WTC11 (cell line): ENCODE data around the gene SATB1. TPM values are rescaled to one million over a fixed set of nuclear protein-coding genes. Genes with fewer than 3 reads are reported as not detected.

ENCODE experiments used
- ATAC-seq: fragments of 200-7000 bp; cut with Tn5 transposase; 2 replicates; pipeline ENCODE4 v1.10.0; 2021; ENCODE audit warnings: mild to moderate bottlenecking, moderate library complexity
- CTCF ChIA-PET: fragments of 300-600 bp; sonication (Branson Sonifier 250); formaldehyde crosslinking; loops from one replicate; lab custom pipeline; 2021; ENCODE audit warnings: antibody characterized with exemption; lab: Charles Lee
- POLR2A ChIA-PET: fragments of 350-600 bp; sonication (Branson Sonifier 250); formaldehyde crosslinking; loops from one replicate; lab custom pipeline; 2021; ENCODE audit warnings: antibody characterized with exemption; lab: Charles Lee
- DNase-seq: peaks from one replicate; pipeline ENCODE4 v3.0.0; 2021; ENCODE audit warnings: low spot score
- H3K27ac Mint-ChIP-seq: 2 replicates; pipeline ENCODE4 v1.8.0; 2021; ENCODE audit warnings: mixed read lengths
- H3K27me3 Mint-ChIP-seq: 2 replicates; pipeline ENCODE4 v1.8.0; 2021; ENCODE audit warnings: low read depth, mild to moderate bottlenecking, moderate library complexity, mixed read lengths
- H3K36me3 Mint-ChIP-seq: 2 replicates; pipeline ENCODE4 v1.8.0; 2021; ENCODE audit warnings: mixed read lengths
- H3K4me1 Mint-ChIP-seq: 2 replicates; pipeline ENCODE4 v1.8.0; 2022; ENCODE audit warnings: mixed read lengths
- H3K4me3 Mint-ChIP-seq: 2 replicates; pipeline ENCODE4 v1.8.0; 2021; ENCODE audit warnings: mild to moderate bottlenecking, moderate library complexity, mixed read lengths
- H3K9me3 Mint-ChIP-seq: 2 replicates; pipeline ENCODE4 v1.8.0; 2021; ENCODE audit warnings: mixed read lengths
- ATF1 ChIP-seq: sonication (generic); formaldehyde crosslinking; IDR thresholded peaks from 2 replicates; pipeline ENCODE4 v1.8.1; 2023; ENCODE audit warnings: mild to moderate bottlenecking, moderate library complexity, missing genetic modification reagents
- CREB1 ChIP-seq: sonication (generic); formaldehyde crosslinking; IDR thresholded peaks from 2 replicates; pipeline ENCODE4 v1.8.0; 2023; ENCODE audit warnings: mild to moderate bottlenecking, missing genetic modification reagents
- IRF2 ChIP-seq: sonication (generic); formaldehyde crosslinking; IDR thresholded peaks from 2 replicates; pipeline ENCODE4 v1.8.0; 2022; ENCODE audit warnings: low read depth, missing genetic modification reagents, borderline replicate concordance
- MXD4 ChIP-seq: fragments of 250-450 bp; sonication (Bioruptor Pico); IDR thresholded peaks from 2 replicates; pipeline ENCODE4 v1.8.0; 2021; ENCODE audit warnings: mild to moderate bottlenecking, moderate library complexity, borderline replicate concordance
- MYBL2 ChIP-seq: sonication (generic); formaldehyde crosslinking; IDR thresholded peaks from 2 replicates; pipeline ENCODE4 v1.8.1; 2023; ENCODE audit warnings: mild to moderate bottlenecking, moderate library complexity, missing genetic modification reagents
- NR1H2 ChIP-seq: sonication (generic); formaldehyde crosslinking; IDR thresholded peaks from 2 replicates; pipeline ENCODE4 v1.9.0; 2021; ENCODE audit warnings: mild to moderate bottlenecking, moderate library complexity, missing genetic modification reagents
- NR3C1 ChIP-seq: sonication (generic); formaldehyde crosslinking; conservative IDR thresholded peaks from 2 replicates; pipeline ENCODE4 v1.8.1; 2023; ENCODE audit warnings: low read depth, mild to moderate bottlenecking, missing genetic modification reagents
- RELA ChIP-seq: sonication (generic); formaldehyde crosslinking; IDR thresholded peaks from 2 replicates; pipeline ENCODE4 v1.8.1; 2022; ENCODE audit warnings: missing genetic modification reagents, mild to moderate bottlenecking, borderline replicate concordance
- RORB ChIP-seq: fragments of 250-450 bp; sonication (Bioruptor Pico); IDR thresholded peaks from 2 replicates; pipeline ENCODE4 v1.9.0; 2021; ENCODE audit warnings: mild to moderate bottlenecking
- ZNF396 ChIP-seq: fragments of 250-450 bp; sonication (Bioruptor Pico); IDR thresholded peaks from 2 replicates; pipeline ENCODE4 v1.8.0; 2021; ENCODE audit warnings: mild to moderate bottlenecking, moderate library complexity, borderline replicate concordance
- total RNA-seq: library from RNA; stranded (reverse); gene quantifications from 3 replicates; pipeline ENCODE4 v1.2.3, GENCODE V29; 2021
- TF ChIP-seq, protein P1 (sequence below): sonication (generic); formaldehyde crosslinking; IDR thresholded peaks from 2 replicates; pipeline ENCODE4 v1.8.1; 2023; ENCODE audit warnings: mild to moderate bottlenecking, missing genetic modification reagents, borderline replicate concordance
- TF ChIP-seq, protein P2 (sequence below): sonication (generic); formaldehyde crosslinking; IDR thresholded peaks from 2 replicates; pipeline ENCODE4 v1.8.0; 2022; ENCODE audit warnings: mild to moderate bottlenecking, missing genetic modification reagents
- TF ChIP-seq, protein P3 (sequence below): sonication (generic); formaldehyde crosslinking; IDR thresholded peaks from 2 replicates; pipeline ENCODE4 v1.8.1; 2022; ENCODE audit warnings: missing genetic modification reagents, borderline replicate concordance
- TF ChIP-seq, protein P4 (sequence below): fragments of 250-450 bp; sonication (Bioruptor Pico); IDR thresholded peaks from 2 replicates; pipeline ENCODE4 v1.9.0; 2021; ENCODE audit warnings: moderate library complexity, mild to moderate bottlenecking, inconsistent platforms, borderline replicate concordance
- TF ChIP-seq, protein P5 (sequence below): fragments of 250-450 bp; sonication (Bioruptor Pico); IDR thresholded peaks from 2 replicates; pipeline ENCODE4 v2.1.2; 2022; ENCODE audit warnings: mild to moderate bottlenecking, moderate library complexity
- TF ChIP-seq, protein P6 (sequence below): sonication (generic); formaldehyde crosslinking; IDR thresholded peaks from 2 replicates; pipeline ENCODE4 v1.8.1; 2023; ENCODE audit warnings: mild to moderate bottlenecking, moderate library complexity, missing genetic modification reagents

SATB1 gene
- total RNA-seq, 1 experiment from 2014 or later, result 36.2 TPM

DNA sequence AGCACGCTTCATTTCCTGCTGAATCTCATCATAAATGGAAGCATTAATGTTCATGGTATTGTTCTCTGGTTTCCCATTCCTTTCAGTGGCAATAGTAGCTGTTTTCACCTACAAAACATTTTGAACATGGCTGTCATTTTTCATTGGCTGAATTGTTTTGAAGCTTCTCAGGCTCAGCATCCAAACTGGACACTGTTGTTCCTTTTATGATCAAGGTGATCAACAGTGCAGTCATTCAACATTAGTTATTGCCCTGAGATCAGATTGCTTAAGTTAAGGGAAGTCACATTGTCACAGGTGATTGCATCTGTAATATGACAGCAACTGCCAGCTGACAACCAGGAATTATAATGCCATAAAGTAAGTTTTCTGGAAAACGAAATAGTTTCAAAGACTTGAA is 46.9 kb downstream of the SATB1 start (continued):
- TF ChIP-seq ATF1 (CRISPR knock-in tag), result no peak

DNA sequence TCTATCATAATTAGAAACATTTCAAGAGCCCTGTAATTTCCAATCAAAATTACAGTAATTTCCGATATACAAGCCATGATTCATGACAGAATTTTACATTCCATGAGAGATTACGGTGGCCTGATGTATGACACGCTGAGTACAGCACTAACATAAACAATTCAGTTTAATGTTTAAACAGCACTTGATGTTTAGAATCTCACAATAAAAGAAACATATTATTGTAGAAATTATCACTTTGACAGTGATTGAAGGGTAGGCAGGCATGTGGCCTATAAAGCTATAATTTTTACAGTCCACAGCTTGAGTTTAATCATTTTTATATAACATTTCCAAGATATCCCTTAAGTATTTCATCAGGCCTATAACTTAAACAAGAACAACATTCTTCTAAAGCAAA is 48.5 kb downstream of the SATB1 start:
- ChIA-PET POLR2A (no interaction called here), CTCF (no interaction called here)
- no peak for TF ChIP-seq NR1H2
- TF ChIP-seq, protein P1, sequence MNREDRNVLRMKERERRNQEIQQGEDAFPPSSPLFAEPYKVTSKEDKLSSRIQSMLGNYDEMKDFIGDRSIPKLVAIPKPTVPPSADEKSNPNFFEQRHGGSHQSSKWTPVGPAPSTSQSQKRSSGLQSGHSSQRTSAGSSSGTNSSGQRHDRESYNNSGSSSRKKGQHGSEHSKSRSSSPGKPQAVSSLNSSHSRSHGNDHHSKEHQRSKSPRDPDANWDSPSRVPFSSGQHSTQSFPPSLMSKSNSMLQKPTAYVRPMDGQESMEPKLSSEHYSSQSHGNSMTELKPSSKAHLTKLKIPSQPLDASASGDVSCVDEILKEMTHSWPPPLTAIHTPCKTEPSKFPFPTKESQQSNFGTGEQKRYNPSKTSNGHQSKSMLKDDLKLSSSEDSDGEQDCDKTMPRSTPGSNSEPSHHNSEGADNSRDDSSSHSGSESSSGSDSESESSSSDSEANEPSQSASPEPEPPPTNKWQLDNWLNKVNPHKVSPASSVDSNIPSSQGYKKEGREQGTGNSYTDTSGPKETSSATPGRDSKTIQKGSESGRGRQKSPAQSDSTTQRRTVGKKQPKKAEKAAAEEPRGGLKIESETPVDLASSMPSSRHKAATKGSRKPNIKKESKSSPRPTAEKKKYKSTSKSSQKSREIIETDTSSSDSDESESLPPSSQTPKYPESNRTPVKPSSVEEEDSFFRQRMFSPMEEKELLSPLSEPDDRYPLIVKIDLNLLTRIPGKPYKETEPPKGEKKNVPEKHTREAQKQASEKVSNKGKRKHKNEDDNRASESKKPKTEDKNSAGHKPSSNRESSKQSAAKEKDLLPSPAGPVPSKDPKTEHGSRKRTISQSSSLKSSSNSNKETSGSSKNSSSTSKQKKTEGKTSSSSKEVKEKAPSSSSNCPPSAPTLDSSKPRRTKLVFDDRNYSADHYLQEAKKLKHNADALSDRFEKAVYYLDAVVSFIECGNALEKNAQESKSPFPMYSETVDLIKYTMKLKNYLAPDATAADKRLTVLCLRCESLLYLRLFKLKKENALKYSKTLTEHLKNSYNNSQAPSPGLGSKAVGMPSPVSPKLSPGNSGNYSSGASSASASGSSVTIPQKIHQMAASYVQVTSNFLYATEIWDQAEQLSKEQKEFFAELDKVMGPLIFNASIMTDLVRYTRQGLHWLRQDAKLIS (CRISPR knock-in tag), result no peak
- no peak for TF ChIP-seq CREB1
- no peak for TF ChIP-seq RORB
- no peak for TF ChIP-seq ZNF396 (CRISPR knock-in tag)
- TF ChIP-seq MYBL2 (CRISPR knock-in tag), result no peak
- TF ChIP-seq, protein P2, sequence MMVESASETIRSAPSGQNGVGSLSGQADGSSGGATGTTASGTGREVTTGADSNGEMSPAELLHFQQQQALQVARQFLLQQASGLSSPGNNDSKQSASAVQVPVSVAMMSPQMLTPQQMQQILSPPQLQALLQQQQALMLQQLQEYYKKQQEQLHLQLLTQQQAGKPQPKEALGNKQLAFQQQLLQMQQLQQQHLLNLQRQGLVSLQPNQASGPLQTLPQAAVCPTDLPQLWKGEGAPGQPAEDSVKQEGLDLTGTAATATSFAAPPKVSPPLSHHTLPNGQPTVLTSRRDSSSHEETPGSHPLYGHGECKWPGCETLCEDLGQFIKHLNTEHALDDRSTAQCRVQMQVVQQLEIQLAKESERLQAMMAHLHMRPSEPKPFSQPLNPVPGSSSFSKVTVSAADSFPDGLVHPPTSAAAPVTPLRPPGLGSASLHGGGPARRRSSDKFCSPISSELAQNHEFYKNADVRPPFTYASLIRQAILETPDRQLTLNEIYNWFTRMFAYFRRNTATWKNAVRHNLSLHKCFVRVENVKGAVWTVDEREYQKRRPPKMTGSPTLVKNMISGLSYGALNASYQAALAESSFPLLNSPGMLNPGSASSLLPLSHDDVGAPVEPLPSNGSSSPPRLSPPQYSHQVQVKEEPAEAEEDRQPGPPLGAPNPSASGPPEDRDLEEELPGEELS (CRISPR knock-in tag), result no peak
- TF ChIP-seq, protein P3, sequence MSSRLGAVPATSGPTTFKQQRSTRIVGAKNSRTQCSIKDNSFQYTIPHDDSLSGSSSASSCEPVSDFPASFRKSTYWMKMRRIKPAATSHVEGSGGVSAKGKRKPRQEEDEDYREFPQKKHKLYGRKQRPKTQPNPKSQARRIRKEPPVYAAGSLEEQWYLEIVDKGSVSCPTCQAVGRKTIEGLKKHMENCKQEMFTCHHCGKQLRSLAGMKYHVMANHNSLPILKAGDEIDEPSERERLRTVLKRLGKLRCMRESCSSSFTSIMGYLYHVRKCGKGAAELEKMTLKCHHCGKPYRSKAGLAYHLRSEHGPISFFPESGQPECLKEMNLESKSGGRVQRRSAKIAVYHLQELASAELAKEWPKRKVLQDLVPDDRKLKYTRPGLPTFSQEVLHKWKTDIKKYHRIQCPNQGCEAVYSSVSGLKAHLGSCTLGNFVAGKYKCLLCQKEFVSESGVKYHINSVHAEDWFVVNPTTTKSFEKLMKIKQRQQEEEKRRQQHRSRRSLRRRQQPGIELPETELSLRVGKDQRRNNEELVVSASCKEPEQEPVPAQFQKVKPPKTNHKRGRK (CRISPR knock-in tag), result no peak
- TF ChIP-seq IRF2 (CRISPR knock-in tag), result no peak
- H3K27ac Mint-ChIP-seq, result no peak overlapping the region
- peaks cover 9% of the 10 kb centered on the region for H3K36me3 Mint-ChIP-seq
- no peak for DNase-seq
- no peaks in the 10 kb centered on the region for H3K27me3 Mint-ChIP-seq
- ATAC-seq, result no peak
- H3K4me1 Mint-ChIP-seq, result peaks cover 37% of the 10 kb centered on the region
- H3K9me3 Mint-ChIP-seq, result no peaks in the 10 kb centered on the region
- H3K4me3 Mint-ChIP-seq, result no peak overlapping the region

DNA sequence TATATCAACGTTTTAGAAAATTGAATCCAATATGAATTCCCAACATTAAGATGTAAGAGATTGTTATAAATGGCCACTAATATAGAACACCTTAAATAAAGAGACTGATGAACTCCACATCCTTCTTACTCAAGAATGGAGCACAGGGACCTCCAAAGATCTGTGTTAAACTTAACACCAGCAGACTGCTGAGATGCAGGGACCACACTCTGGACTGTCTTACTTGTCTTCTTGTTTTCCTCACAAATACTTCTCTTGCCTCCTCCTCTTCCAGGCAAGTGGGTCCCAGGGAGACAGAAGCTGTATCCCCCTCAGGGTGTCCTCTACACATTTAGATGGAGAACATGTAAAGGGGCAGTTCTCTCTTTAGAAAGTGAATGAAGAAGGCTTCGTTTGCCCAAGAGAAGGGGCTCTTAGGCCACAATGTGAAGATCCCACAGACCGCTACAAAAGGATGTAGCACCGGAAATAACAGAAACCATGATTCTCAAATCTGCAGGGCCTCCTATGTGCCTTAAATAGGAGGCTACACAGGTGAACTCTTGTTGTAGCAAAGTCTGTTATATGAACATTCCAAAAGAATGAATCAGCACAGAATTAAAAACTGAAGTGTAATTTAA is 52.2 kb downstream of the SATB1 start:
- no peak overlapping the region for H3K27ac Mint-ChIP-seq
- H3K4me1 Mint-ChIP-seq, result peaks cover 13% of the 10 kb centered on the region

More for the DNA sequence above, 52.2 kb downstream of the SATB1 start:
- ChIA-PET POLR2A (no interaction called here), CTCF (no interaction called here)
- TF ChIP-seq, protein P4, sequence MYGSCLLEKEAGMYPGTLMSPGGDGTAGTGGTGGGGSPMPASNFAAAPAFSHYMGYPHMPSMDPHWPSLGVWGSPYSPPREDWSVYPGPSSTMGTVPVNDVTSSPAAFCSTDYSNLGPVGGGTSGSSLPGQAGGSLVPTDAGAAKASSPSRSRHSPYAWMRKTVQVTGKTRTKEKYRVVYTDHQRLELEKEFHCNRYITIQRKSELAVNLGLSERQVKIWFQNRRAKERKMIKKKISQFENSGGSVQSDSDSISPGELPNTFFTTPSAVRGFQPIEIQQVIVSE (CRISPR knock-in tag), result no peak
- TF ChIP-seq NR3C1 (CRISPR knock-in tag) (no peak), MXD4 (CRISPR knock-in tag) (no peak), RELA (CRISPR knock-in tag) (no peak)
- TF ChIP-seq, protein P5, sequence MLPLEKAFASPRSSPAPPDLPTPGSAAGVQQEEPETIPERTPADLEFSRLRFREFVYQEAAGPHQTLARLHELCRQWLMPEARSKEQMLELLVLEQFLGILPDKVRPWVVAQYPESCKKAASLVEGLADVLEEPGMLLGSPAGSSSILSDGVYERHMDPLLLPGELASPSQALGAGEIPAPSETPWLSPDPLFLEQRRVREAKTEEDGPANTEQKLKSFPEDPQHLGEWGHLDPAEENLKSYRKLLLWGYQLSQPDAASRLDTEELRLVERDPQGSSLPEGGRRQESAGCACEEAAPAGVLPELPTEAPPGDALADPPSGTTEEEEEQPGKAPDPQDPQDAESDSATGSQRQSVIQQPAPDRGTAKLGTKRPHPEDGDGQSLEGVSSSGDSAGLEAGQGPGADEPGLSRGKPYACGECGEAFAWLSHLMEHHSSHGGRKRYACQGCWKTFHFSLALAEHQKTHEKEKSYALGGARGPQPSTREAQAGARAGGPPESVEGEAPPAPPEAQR (CRISPR knock-in tag), result no peak
- TF ChIP-seq, protein P6, sequence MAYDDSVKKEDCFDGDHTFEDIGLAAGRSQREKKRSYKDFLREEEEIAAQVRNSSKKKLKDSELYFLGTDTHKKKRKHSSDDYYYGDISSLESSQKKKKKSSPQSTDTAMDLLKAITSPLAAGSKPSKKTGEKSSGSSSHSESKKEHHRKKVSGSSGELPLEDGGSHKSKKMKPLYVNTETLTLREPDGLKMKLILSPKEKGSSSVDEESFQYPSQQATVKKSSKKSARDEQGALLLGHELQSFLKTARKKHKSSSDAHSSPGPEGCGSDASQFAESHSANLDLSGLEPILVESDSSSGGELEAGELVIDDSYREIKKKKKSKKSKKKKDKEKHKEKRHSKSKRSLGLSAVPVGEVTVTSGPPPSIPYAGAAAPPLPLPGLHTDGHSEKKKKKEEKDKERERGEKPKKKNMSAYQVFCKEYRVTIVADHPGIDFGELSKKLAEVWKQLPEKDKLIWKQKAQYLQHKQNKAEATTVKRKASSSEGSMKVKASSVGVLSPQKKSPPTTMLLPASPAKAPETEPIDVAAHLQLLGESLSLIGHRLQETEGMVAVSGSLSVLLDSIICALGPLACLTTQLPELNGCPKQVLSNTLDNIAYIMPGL (CRISPR knock-in tag), result no peak
- ATAC-seq, result no peak
- Mint-ChIP-seq H3K27me3 (no peaks in the 10 kb centered on the region), H3K4me3 (no peak overlapping the region), H3K36me3 (peaks cover 10% of the 10 kb centered on the region), H3K9me3 (no peaks in the 10 kb centered on the region)
- no peak for DNase-seq
